SW480 (cell line): Measurements from ENCODE around the gene TMEM258.

Source experiments
- DNase-seq: peaks from one replicate; pipeline ENCODE4 v3.0.0-alpha.2; 2016; ENCODE audit warnings: low spot score

The TMEM258 gene

DNA sequence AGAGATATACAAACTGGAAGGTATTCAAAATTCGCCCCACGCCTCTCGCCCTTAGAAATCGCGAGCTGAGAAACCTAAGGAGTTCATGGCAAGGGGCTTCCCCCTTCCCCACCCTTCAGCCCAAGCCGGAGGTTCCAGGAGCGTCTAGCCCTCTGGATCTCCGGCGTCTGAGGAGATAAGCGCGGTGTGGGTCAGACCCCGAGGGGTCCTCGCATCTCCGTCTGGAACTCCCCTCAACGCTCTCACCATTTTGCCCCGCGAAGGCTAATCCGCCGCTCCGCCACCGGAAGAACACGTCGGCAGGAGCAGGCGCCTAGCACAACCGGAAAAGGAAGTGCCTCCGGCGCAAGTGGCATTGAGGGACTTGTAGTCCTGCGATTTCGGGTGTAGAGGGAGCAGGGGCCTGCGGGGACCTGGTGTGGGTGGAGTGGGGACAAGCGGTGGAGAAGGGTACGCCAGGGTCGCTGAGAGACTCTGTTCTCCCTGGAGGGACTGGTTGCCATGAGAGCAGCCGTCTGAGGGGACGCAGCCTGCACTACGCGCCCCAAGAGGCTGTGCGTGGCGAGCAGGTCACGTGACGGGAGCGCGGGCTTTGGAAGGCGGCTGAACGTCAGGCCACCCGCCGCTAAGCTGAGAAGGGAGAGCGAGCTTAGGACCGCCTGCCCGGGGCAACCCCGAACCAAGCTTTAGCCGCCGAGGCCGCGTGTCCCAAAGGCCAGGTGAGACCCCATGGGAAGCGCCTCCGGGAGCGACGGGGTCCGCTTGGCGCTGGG lies at the start of gene TMEM258, which contains the start of gene FEN1:
TMEM258 (minus strand) TSS at position 290 of the 773 bp plus-strand sequence; CDS start at position 249, 41 bp downstream.
FEN1 (plus strand) TSS at position 602 of the 773 bp plus-strand sequence. CDS start 2,451 bp downstream, outside the sequence.
- DNase-seq = peak; percentile 95

- no peak for DNase-seq
Measured at GRCh38 chr11:61841636-61842527, 49.5 kb upstream of the TMEM258 start.

DNA sequence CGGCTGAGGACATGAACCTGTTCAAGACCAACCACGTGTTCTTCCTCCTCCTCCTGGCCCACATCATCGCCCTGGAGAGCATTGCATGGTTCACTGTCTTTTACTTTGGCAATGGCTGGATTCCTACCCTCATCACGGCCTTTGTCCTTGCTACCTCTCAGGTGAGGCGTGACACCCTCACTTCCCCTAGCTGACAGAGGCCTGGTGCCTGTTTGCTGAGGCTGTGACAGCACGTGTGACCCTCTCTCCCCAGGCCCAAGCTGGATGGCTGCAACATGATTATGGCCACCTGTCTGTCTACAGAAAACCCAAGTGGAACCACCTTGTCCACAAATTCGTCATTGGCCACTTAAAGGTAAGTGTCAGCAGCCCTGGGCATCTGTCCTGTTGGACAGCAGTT lies 48.0 kb upstream of the TMEM258 start:
- no peak for DNase-seq

DNA sequence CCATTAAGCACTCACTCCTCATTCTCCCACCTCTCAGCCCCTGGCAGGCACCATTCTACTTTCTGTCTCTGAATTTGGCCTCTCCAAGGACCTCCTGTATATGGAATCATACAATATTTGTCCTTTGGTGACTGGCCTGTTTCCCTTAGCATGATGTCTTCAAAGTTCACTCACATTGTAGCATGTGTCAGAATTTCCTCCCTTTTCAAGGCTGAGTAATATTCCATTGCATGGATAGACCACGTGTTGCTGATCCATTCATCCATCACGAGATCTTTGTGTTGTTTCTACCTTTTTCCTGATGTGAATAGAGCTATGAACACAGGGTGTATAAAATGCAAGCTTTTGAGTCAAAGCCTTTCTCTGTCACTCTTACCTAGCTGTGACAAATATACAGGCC lies 47.3 kb upstream of the TMEM258 start:
- no peak for DNase-seq

DNA sequence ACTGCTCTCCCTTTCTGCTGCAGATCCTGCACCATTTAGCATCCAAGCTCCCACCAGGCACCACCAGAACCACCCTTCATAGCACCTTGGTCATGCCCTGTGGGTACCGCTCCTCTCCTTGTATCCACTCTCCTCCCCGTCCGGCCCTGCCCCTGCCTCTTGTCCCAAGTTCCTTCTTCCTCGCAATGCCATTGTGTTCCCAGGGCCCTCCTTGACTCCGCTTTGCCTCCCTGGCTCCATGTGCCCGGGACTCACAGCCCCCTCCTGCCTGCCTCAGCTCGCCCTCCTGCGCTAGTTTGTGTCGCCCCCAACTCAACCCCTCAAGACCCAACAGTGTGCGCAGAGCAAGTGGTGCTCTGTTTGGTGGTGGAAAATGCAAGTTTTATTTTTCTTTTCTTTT lies 46.5 kb upstream of the TMEM258 start:
- DNase-seq = no peak

- no peak for DNase-seq
Measured at GRCh38 chr11:61838501-61838900, 46.1 kb upstream of the TMEM258 start.

- no peak for DNase-seq
Measured at GRCh38 chr11:61837411-61838005, 45.1 kb upstream of the TMEM258 start.

GRCh38 chr11:61836193-61836592 lies 43.8 kb upstream of the TMEM258 start:
- no peak for DNase-seq

DNA sequence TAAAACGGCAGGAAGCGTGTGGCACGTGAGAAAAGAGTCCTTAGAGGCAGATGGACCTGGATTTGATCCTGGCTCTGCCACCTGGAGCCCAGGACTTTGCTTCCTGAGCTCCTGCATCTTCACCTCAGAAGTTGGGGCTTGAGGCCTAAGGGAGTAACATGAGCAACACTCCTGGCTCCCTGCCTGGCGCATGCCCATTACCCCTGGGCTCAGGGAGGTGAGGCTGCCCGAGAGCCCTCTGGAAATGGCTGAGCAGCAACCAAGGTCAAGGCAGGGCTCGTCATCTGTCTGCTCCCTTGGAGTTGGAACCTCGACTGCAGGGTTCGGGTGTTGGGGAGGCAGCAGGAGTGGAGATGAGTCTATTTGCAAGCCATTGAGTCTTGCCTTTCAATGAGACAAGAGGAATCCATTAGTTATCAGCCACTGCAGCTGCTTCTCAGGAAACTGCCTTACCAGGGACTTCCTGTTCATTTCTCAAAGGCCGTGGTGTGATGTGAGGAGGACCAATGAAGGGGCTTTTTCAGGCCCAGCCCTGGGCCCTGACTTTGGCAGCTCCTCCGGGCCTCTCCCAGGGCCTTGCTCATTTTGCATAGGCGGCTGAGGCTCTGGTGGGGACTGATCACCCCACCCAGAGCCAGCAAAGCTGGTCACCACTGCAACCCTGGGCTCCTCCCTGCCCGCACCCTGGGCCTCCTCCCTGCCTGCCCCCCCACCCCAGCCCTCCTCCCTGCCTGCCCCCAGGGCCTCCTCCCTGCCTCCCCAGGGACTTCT lies 42.1 kb upstream of the TMEM258 start:
- DNase-seq = no peak

GRCh38 chr11:61833926-61834277 lies 41.5 kb upstream of the TMEM258 start:
- no peak for DNase-seq

DNA sequence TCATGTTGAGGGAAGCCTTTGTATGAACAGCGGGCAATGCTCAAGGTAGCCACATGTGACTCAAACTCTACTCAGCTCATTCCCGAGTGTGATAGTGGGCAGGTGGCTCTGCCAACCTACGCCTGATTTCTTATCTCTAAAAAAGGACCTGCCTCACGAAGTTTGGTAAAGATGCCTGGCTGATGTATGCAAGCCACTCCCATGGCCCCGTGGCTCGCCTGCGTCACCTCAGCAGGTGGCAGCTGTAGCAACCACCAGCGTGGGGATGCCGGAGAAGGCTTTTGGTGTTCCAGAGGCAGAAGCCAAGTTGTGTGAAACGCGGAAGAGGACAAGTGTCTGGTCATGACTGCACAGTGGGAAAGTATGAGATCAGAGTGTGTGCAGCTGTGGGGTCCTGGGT lies 41.1 kb upstream of the TMEM258 start:
- no peak for DNase-seq

GRCh38 chr11:61832754-61833153 lies 40.4 kb upstream of the TMEM258 start:
- no peak for DNase-seq

DNA sequence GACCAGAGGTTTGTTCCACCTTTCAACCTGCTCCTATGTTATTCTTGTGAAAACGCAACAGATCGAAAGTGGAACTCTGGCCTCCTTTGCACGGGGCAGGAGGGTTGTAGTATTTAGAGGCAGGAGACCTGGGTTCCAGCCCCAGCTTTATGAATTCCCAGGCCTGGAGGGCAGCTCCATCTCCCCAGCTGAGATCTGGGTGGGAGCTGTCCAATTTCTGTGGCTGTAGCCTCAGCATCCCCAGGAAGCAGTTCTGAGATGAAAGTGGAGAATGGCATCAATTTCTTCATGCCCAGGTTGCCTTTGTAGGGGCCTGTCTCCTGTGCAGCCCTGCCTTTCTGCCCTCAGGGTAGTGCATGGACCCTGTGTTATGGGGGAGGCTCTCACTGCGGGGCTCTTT lies 39.8 kb upstream of the TMEM258 start:
- DNase-seq = no peak

- DNase-seq = no peak
Measured at GRCh38 chr11:61830237-61831105, 38.1 kb upstream of the TMEM258 start.

GRCh38 chr11:61829806-61830205 lies 37.4 kb upstream of the TMEM258 start:
- no peak for DNase-seq

- DNase-seq = no peak
Measured at GRCh38 chr11:61828629-61829407, 36.4 kb upstream of the TMEM258 start.

- DNase-seq = no peak
Measured at GRCh38 chr11:61828379-61828628, 35.9 kb upstream of the TMEM258 start.

- DNase-seq = no peak
Measured at GRCh38 chr11:61827571-61828378, 35.4 kb upstream of the TMEM258 start, which contains the start of gene FADS2. TSS of gene FADS2 (plus strand) at chr11:61828300. CDS start at chr11:61828391, 91 bp downstream.

DNA sequence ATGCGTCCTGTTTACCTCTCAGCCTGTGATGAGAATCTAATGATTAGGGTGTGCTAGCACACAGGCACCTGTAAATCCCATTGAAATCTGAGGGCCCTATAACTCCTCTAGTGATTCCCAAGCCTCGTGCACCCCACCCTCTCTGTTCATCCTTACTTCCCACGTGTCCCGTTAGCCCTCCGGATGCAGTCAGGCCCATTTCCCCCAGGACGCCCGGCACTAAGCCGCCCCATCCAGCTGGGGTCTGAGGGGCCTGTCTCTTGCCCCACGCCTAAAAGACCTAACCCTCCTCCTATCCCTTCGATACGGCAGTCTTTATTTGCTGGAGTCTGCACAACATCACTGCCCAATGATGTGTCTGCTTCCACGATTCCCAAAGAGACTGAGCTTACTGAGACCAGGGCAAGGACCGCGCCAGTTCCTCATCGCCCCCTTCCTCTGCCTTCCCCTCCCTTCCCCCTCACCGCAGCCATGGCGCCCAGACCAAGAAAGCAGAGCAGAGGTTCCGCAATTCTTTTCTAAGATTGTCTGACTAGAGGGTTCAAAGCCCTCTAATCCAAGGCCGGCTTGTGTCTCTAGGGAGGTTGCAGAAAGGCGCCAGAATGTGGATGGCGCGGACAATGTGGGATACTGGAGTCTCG lies 34.7 kb upstream of the TMEM258 start:
- DNase-seq = no peak
